Dedifferentiated amniotic fluid mesenchymal stem cell (primary cell): ENCODE data around the gene EIF4A2.
A peak's percentile ranks its signal among the peaks of the same experiment; 100 is the strongest.

Source experiments
- DNase-seq: peaks from one replicate; pipeline ENCODE4 v3.0.0-alpha.2; 2016; ENCODE audit errors: extremely low spot score

EIF4A2 gene

DNA sequence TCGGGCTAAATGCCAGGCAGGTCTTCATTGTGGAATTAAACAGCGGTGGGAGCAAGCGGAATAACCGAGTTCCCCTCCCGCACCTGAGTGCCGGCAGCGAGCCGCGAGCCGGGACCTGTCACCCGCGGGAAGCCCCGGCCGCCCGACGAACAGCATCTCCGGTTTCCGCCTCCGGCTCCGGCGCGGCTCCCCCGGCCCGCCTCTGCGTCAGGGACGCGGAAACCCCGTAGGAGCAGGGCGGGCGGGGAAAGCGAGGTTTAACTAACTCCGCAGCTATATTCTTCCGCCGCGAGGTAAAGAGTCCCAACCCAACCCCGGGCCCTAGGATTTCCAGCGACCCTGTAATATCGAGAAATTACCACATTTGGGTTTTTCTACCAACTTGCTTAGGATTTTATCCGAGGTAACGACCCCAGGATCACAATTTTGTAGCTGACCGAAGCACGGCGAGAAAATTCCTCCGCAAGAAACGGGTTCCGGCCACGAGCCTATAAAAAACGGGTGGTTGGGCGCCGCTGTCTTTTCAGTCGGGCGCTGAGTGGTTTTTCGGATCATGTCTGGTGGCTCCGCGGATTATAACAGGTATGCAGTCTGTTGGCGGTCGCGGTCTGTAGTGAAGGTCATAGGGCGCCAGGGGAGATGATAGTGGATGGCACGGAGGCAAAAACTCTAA is at the start of gene EIF4A2:
Gene EIF4A2 (plus strand): TSS at position 520 of the 673 bp plus-strand sequence. CDS start 34 bp downstream, at position 554.
- peak; percentile 79 for DNase-seq

DNA sequence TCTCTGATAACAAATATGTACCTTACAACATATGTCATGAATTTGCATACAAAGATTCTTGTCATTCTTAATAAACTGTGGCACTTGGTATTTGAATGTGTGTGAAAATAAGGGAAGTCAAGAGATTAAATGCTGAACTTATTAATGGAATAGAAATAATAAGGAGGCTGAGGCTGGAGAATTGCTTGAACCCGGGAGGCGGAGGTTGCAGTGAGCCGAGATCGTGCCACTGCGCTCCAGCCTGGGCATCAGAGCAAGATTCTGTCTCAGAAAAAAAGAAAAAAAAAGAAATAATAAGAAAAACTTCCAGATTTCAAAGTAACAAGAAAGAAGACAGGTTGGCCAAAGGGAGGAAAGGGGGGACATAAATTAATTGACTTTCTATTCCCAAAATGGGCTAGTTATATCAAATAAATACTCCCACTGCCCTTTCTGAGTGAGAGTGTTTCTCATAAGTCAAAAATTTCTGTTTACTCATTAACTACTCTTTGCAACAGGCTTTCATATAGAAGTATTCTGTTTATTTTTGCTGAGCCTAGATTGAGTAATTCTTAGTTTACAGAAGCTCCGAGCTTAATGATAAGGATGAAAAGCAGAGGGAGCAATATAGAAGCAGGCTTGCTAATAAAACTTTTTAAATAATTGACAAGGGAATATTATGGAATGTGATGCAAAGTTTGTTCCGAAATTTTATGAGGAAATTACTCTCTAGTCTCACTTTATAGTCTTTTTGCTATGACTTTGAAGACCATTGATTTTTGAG is 40.6 kb upstream of the EIF4A2 start:
- DNase-seq = no peak

DNA sequence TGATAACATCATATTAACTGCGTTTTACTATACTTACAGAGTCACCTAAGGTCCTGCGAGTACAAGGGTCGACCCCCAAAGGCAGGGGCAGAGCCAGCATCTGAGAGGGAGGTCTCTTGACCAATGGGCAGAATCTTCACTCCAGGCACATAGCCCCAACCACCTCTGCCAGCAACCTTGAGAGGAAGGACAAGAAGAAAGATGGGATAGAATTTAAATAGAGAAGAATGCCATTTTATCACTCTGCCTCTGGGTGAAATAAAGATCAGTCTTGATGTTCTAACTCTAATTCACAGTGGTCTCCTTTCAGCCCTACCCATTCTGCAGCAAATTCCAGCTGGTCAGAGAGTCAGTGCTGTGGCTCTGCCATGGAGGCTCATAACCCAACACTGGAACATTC is 39.7 kb upstream of the EIF4A2 start:
- DNase-seq = no peak

GRCh38 chr3:186746008-186746407 is 37.4 kb upstream of the EIF4A2 start:
- peak; percentile 16 for DNase-seq

GRCh38 chr3:186750316-186750715 is 33.1 kb upstream of the EIF4A2 start:
- DNase-seq = no peak

- no peak for DNase-seq
These were observed 31.9 kb upstream of the EIF4A2 start for GRCh38 chr3:186751480-186751879.

GRCh38 chr3:186754006-186754405 is 29.4 kb upstream of the EIF4A2 start:
- no peak for DNase-seq

GRCh38 chr3:186754871-186755270 is 28.5 kb upstream of the EIF4A2 start:
- no peak for DNase-seq

DNA sequence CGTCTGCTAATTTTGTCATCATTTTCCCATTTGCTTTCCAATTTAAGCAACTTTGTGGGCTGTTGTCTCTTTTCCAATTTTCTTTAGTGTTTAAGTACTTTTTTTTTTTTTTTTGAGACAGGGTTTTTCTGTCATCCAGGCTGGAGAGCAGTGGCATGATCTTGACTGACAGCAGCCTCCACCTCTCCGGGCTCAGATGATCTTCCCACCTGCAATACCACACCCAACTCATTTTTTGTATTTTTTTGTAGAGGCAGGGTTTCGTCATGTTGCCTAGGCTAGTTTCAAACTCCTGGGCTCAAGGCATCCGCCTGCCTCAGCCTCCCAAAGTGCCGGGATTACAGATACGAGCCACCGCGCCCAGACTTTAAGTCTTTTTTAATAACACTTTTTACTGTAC is 26.2 kb upstream of the EIF4A2 start:
- no peak for DNase-seq

DNA sequence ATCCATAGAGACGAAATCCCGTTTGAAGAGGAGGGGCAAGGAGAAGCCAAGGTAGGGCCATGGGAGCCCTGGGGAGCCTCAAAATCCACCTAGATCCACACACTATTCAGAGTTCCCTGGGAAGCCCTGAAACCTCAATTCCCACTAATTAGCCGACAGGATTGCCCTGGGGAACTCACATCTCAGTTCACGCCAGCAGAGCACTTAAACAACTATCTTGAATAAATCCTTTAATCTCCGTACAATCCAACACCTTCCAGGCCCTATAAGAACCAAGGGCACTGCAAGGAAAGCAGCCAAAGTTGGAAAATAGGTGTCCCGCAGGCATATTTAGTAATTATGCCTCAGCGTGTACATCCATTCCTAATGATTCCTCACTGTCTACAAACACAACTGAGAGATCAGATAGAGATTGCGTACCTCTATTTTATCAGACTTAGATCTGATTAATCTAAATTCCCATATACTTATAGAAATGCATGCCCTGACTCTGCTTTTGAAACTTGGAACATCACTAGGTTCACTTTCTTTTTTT is 25.6 kb upstream of the EIF4A2 start:
- DNase-seq = no peak

- no peak for DNase-seq
These were observed 24.0 kb upstream of the EIF4A2 start for GRCh38 chr3:186759231-186759930.

DNA sequence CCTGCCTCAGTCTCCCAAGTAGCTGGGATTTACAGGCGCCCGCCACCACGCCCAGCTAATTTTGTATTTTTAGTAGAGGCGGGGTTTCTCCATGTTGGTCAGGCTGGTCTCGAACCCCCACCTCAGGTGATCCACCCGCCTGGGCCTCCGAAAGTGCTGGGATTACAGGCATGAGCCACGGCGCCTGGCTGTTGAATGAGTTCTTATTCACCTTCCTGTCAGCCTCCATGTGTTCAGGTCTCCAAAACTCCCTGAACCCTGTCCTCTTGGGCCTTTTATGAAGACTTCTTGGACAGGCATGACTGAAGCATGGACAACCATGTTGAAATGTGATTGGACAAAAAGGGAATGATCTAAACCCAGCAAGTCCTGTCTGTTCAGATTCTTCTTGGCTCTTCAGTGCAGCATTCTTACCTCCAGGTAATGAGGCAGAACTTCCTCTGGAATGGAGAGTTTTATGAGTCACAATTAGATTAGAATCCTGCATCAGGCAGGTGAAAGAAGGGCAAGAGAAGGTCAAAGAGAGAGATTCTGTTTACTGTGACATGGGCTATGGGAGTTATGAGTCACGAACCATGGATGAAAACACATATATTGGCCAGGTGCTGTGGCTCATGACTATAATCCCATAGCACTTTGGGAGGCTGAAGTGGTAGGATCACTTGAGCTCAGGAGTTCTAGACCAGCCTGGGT is 23.1 kb upstream of the EIF4A2 start:
- no peak for DNase-seq

GRCh38 chr3:186760897-186761447 is 22.4 kb upstream of the EIF4A2 start:
- DNase-seq = no peak

GRCh38 chr3:186772281-186772694 is 11.1 kb upstream of the EIF4A2 start:
- DNase-seq = no peak

- no peak for DNase-seq
These were observed 10.5 kb upstream of the EIF4A2 start for GRCh38 chr3:186772701-186773417.

GRCh38 chr3:186775999-186776398 is 7.4 kb upstream of the EIF4A2 start:
- no peak for DNase-seq

GRCh38 chr3:186779204-186779603 is 4.2 kb upstream of the EIF4A2 start:
- no peak for DNase-seq

- DNase-seq = no peak
These were observed 777 bp upstream of the EIF4A2 start for GRCh38 chr3:186782542-186783057.

DNA sequence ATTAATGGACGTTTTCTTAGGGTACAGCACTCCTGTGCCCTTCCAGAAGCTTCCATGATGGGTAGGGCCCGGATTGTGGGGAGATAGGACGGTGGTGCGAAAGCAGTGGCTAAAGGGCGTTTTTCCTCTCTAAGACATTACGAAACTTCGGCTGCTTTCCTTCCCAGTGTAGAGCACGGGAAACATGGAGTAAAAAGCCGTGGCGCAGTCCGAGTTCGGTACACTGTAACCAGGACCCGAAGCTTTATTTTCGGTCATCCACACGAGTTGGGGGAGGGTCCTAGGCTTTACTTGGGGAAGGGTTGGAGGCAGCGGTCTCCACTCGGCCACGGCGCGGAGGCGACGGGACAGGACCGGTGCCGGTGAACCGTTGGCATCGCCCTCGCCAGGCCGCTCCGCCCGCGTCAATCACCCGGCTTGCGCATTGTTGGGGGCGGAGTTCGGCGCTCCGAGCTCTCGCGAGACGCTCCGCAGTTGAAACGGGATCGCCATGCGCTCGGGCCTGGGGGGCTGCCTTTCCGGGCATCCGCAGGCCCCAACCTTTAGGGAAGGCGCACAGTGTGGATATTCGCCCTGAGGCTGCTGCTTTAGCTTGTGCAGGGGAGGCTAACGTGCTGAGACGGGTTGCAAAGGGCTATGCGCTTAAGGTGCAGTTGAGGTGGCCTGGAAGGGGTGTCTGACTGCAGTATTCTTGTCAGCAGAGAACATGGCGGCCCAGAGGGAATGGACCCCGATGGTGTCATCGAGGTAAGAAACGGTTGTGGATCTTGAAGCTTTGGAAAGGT is 546 bp downstream of the EIF4A2 start:
- DNase-seq = peak; percentile 72
